ENCODE results near the gene MALAT1. TPM values are rescaled to one million over a fixed set of nuclear protein-coding genes. Genes with fewer than 3 reads are reported as not detected.

MALAT1 gene
- total and polyA plus RNA-seq, 2 of the 13 experiments (the other 11 are each of a cell fraction or from before 2014, with no cell fraction given): 143 to 1,237 TPM

DNA sequence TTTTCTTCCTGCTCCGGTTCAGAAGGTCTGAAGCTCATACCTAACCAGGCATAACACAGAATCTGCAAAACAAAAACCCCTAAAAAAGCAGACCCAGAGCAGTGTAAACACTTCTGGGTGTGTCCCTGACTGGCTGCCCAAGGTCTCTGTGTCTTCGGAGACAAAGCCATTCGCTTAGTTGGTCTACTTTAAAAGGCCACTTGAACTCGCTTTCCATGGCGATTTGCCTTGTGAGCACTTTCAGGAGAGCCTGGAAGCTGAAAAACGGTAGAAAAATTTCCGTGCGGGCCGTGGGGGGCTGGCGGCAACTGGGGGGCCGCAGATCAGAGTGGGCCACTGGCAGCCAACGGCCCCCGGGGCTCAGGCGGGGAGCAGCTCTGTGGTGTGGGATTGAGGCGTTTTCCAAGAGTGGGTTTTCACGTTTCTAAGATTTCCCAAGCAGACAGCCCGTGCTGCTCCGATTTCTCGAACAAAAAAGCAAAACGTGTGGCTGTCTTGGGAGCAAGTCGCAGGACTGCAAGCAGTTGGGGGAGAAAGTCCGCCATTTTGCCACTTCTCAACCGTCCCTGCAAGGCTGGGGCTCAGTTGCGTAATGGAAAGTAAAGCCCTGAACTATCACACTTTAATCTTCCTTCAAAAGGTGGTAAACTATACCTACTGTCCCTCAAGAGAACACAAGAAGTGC is 661 bp upstream of the MALAT1 start (continued):
- TF ChIP-seq MTA1 (CRISPR knock-in tag; IDR thresholded peaks at IDR 0.05; ENCODE audit: borderline replicate concordance) (no peak), SAP130 (CRISPR knock-in tag; IDR thresholded peaks at IDR 0.05; ENCODE audit: low read depth) (no peak), FOXM1 (CRISPR knock-in tag; IDR thresholded peaks at IDR 0.05) (no peak), ZNF883 (CRISPR knock-in tag; IDR thresholded peaks at IDR 0.05; ENCODE audit: not compliant biosample characterization) (no peak), ZBTB42 (CRISPR knock-in tag; IDR thresholded peaks at IDR 0.05) (no peak), POLR2A (IDR thresholded peaks at IDR 0.05; ENCODE audit: insufficient read depth in 1 of 2, low read depth in 2 of 2, low read length in 2 of 2) (no peak; a peak in 2 of 4 replicates), THAP11 (CRISPR knock-in tag; IDR thresholded peaks at IDR 0.05) (no peak), ZNF790 (CRISPR knock-in tag; IDR thresholded peaks at IDR 0.05; ENCODE audit: borderline replicate concordance) (no peak; the same call in 1 of the 2 replicates), JDP2 (CRISPR knock-in tag; IDR thresholded peaks at IDR 0.05; ENCODE audit: borderline replicate concordance) (no peak), ZNF282 (IDR thresholded peaks at IDR 0.05; ENCODE audit: partially characterized antibody) (no peak), TCF7 (IDR thresholded peaks at IDR 0.05; ENCODE audit: low read depth) (no peak), ZNF20 (CRISPR knock-in tag; IDR thresholded peaks at IDR 0.05) (no peak)
- TF ChIP-seq, protein P1, sequence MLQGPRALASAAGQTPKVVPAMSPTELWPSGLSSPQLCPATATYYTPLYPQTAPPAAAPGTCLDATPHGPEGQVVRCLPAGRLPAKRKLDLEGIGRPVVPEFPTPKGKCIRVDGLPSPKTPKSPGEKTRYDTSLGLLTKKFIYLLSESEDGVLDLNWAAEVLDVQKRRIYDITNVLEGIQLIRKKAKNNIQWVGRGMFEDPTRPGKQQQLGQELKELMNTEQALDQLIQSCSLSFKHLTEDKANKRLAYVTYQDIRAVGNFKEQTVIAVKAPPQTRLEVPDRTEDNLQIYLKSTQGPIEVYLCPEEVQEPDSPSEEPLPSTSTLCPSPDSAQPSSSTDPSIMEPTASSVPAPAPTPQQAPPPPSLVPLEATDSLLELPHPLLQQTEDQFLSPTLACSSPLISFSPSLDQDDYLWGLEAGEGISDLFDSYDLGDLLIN (CRISPR knock-in tag; IDR thresholded peaks at IDR 0.05; ENCODE audit: borderline replicate concordance): no peak
- TF ChIP-seq, protein P2, sequence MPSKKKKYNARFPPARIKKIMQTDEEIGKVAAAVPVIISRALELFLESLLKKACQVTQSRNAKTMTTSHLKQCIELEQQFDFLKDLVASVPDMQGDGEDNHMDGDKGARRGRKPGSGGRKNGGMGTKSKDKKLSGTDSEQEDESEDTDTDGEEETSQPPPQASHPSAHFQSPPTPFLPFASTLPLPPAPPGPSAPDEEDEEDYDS (CRISPR knock-in tag; IDR thresholded peaks at IDR 0.05): no peak
- TF ChIP-seq, protein P3, sequence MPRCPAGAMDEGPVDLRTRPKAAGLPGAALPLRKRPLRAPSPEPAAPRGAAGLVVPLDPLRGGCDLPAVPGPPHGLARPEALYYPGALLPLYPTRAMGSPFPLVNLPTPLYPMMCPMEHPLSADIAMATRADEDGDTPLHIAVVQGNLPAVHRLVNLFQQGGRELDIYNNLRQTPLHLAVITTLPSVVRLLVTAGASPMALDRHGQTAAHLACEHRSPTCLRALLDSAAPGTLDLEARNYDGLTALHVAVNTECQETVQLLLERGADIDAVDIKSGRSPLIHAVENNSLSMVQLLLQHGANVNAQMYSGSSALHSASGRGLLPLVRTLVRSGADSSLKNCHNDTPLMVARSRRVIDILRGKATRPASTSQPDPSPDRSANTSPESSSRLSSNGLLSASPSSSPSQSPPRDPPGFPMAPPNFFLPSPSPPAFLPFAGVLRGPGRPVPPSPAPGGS (CRISPR knock-in tag; IDR thresholded peaks at IDR 0.05): no peak; the same call in 1 of the 2 replicates
- TF ChIP-seq, protein P4, sequence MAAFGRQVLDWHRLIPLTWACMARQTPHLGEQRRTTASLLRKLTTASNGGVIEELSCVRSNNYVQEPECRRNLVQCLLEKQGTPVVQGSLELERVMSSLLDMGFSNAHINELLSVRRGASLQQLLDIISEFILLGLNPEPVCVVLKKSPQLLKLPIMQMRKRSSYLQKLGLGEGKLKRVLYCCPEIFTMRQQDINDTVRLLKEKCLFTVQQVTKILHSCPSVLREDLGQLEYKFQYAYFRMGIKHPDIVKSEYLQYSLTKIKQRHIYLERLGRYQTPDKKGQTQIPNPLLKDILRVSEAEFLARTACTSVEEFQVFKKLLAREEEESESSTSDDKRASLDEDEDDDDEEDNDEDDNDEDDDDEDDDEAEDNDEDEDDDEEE (CRISPR knock-in tag; IDR thresholded peaks at IDR 0.05): no peak
- TF ChIP-seq, protein P5, sequence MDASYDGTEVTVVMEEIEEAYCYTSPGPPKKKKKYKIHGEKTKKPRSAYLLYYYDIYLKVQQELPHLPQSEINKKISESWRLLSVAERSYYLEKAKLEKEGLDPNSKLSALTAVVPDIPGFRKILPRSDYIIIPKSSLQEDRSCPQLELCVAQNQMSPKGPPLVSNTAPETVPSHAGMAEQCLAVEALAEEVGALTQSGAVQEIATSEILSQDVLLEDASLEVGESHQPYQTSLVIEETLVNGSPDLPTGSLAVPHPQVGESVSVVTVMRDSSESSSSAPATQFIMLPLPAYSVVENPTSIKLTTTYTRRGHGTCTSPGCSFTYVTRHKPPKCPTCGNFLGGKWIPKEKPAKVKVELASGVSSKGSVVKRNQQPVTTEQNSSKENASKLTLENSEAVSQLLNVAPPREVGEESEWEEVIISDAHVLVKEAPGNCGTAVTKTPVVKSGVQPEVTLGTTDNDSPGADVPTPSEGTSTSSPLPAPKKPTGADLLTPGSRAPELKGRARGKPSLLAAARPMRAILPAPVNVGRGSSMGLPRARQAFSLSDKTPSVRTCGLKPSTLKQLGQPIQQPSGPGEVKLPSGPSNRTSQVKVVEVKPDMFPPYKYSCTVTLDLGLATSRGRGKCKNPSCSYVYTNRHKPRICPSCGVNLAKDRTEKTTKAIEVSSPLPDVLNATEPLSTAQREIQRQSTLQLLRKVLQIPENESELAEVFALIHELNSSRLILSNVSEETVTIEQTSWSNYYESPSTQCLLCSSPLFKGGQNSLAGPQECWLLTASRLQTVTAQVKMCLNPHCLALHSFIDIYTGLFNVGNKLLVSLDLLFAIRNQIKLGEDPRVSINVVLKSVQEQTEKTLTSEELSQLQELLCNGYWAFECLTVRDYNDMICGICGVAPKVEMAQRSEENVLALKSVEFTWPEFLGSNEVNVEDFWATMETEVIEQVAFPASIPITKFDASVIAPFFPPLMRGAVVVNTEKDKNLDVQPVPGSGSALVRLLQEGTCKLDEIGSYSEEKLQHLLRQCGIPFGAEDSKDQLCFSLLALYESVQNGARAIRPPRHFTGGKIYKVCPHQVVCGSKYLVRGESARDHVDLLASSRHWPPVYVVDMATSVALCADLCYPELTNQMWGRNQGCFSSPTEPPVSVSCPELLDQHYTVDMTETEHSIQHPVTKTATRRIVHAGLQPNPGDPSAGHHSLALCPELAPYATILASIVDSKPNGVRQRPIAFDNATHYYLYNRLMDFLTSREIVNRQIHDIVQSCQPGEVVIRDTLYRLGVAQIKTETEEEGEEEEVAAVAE (CRISPR knock-in tag; IDR thresholded peaks at IDR 0.05; ENCODE audit: borderline replicate concordance): no peak
- TF ChIP-seq, protein P6, sequence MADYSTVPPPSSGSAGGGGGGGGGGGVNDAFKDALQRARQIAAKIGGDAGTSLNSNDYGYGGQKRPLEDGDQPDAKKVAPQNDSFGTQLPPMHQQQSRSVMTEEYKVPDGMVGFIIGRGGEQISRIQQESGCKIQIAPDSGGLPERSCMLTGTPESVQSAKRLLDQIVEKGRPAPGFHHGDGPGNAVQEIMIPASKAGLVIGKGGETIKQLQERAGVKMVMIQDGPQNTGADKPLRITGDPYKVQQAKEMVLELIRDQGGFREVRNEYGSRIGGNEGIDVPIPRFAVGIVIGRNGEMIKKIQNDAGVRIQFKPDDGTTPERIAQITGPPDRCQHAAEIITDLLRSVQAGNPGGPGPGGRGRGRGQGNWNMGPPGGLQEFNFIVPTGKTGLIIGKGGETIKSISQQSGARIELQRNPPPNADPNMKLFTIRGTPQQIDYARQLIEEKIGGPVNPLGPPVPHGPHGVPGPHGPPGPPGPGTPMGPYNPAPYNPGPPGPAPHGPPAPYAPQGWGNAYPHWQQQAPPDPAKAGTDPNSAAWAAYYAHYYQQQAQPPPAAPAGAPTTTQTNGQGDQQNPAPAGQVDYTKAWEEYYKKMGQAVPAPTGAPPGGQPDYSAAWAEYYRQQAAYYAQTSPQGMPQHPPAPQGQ (CRISPR knock-in tag; IDR thresholded peaks at IDR 0.05; ENCODE audit: borderline replicate concordance): no peak

Data from HepG2 (cell line).